T-cell (primary cell): Measurements from ENCODE around the gene EYA3. TPM values are rescaled to one million over a fixed set of nuclear protein-coding genes. Genes with fewer than 3 reads are reported as not detected.

ENCODE experiments used
- ATAC-seq, 4 experiments: fragments of 200-7000 bp in 3 of 4; fragments of 150-1000 bp in 1 of 4; cut with Tn5 transposase; replicated peaks in 1 of 4; 1 replicate in 3 of 4; 2 replicates in 1 of 4; pipeline ENCODE4 v1.10.0; 2021; ENCODE audit warnings: moderate library complexity in 3 of 4, mild to moderate bottlenecking in 2 of 4, moderate number of reproducible peaks in 1 of 4
- CTCF ChIA-PET, 2 donors: fragments of 300-600 bp; sonication (Branson Sonifier 250); formaldehyde crosslinking; loops; one replicate each; lab custom pipeline; 2022; ENCODE audit warnings: antibody characterized with exemption in 2 of 2; lab: Charles Lee
- POLR2A ChIA-PET, 2 donors: fragments of 300-600 bp; sonication (Branson Sonifier 250); formaldehyde crosslinking; loops; one replicate each; lab custom pipeline; 2022; ENCODE audit warnings: antibody characterized with exemption in 2 of 2; lab: Charles Lee
- DNase-seq, 35 experiments: peaks; one replicate each; pipeline versions ENCODE4 v3.0.0 to v3.0.0-alpha.2; 2013 to 2023
- H3K27ac ChIP-seq: one replicate; pipeline ENCODE4 v1.5.1; 2013; ENCODE audit warnings: low read length
- H3K27me3 ChIP-seq, 2 experiments: replicated peaks in 1 of 2; 1 replicate in 1 of 2; 2 replicates in 1 of 2; pipeline versions ENCODE4 v1.6.1 to v1.7.0; 2013; ENCODE audit warnings: low read length in 1 of 2, mixed read lengths in 1 of 2; ENCODE audit not compliant: control insufficient read depth in 2 of 2, insufficient read depth in 2 of 2; ENCODE audit errors: extremely low read depth in 1 of 2
- H3K36me3 ChIP-seq, 2 donors: 1 replicate in 1 of 2; 2 replicates in 1 of 2; pipeline versions ENCODE4 v1.6.1 to v1.7.0; 2013; ENCODE audit warnings: low read length in 1 of 2; ENCODE audit not compliant: control insufficient read depth in 2 of 2, insufficient read depth in 1 of 2; ENCODE audit errors: extremely low read depth in 1 of 2
- H3K4me1 ChIP-seq, 2 experiments: 1 replicate in 1 of 2; 2 replicates in 1 of 2; pipeline versions ENCODE4 v1.6.1 to v1.7.0; 2013; ENCODE audit warnings: low read length in 2 of 2, mixed read lengths in 1 of 2; ENCODE audit not compliant: insufficient read depth in 2 of 2, control insufficient read depth in 1 of 2; ENCODE audit errors: extremely low read depth in 1 of 2
- H3K4me3 ChIP-seq, 2 donors: 1 replicate in 1 of 2; 2 replicates in 1 of 2; pipeline versions ENCODE4 v1.5.1 to v1.7.0; 2013; ENCODE audit warnings: mild to moderate bottlenecking in 2 of 2, low read length in 1 of 2, moderate library complexity in 1 of 2; ENCODE audit not compliant: control insufficient read depth in 1 of 2; ENCODE audit errors: extremely low read depth in 1 of 2
- H3K9me3 ChIP-seq: 2 replicates; pipeline ENCODE4 v1.7.0; 2013
- H3K27ac Mint-ChIP-seq, 2 donors: one replicate each; pipeline ENCODE4 v1.8.0; 2020 to 2021; ENCODE audit warnings: mild to moderate bottlenecking in 2 of 2, mixed read lengths in 2 of 2
- H3K27me3 Mint-ChIP-seq, 2 donors: one replicate each; pipeline ENCODE4 v1.8.0; 2021 to 2022; ENCODE audit warnings: mixed read lengths in 2 of 2
- H3K36me3 Mint-ChIP-seq: one replicate; pipeline ENCODE4 v1.8.0; 2021; ENCODE audit warnings: mixed read lengths
- H3K4me1 Mint-ChIP-seq, 3 donors: one replicate each; pipeline ENCODE4 v1.8.0; 2020 to 2022; ENCODE audit warnings: mixed read lengths in 3 of 3, mild to moderate bottlenecking in 1 of 3
- H3K4me3 Mint-ChIP-seq, 3 donors: one replicate each; pipeline ENCODE4 v1.8.0; 2020 to 2022; ENCODE audit warnings: mild to moderate bottlenecking in 3 of 3, mixed read lengths in 3 of 3, moderate library complexity in 3 of 3
- H3K9me3 Mint-ChIP-seq, 3 donors: one replicate each; pipeline ENCODE4 v1.8.0; 2020 to 2022; ENCODE audit warnings: mixed read lengths in 3 of 3
- WGBS: methylation state at CpG from one replicate; pipeline ENCODE4 v1.1.5; 2013; ENCODE audit warnings: missing lambda C conversion rate; ENCODE audit not compliant: insufficient coverage; 5-methylcytosine and 5-hydroxymethylcytosine counted together
- total RNA-seq, 35 experiments: library from RNA in 6 of 35; stranded (reverse) in 6 of 35; fragments of 120-200 nt in 1 of 35; gene quantifications; one replicate each; pipeline versions ENCODE4 v1.2.1 to v1.2.4 and lab custom pipeline; 2013 to 2026

Gene EYA3
- total RNA-seq, 5 donors from 2014 or later (not counting 1 experiment from before 2014, with no cell fraction given), result 15.0 to 20.2 (median 16.7) TPM

DNA sequence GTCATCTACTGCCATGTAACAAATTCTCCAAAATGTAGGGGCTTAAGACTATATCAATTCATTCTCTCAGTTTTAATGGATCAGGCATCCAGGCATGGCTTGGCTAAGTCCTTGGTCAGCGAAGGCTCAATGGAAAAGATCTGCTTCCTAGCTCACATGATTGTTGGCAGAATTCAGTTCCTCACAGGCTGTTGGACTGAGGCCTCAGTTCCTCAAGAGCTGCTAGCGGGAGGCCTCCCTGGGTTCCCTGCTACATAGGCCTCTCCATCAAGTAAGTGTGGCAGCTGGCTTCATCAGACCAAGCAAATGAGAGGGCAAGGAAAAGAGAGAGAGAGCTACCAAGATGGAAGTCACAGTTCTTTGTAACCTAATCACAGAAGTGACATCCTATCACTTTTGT lies 19.6 kb upstream of the EYA3 start:
- H3K4me3 Mint-ChIP-seq, result no peak overlapping the region
- H3K27ac ChIP-seq, result no peak overlapping the region
- H3K9me3 Mint-ChIP-seq, result no peaks in the 10 kb centered on the region
- no peak overlapping the region for H3K27ac Mint-ChIP-seq
- ATAC-seq (no peak), DNase-seq (no peak)
- no peaks in the 10 kb centered on the region for H3K27me3 Mint-ChIP-seq
- H3K4me3 ChIP-seq, result no peak overlapping the region
- WGBS, result 100% methylated on average over 1 of the region's 2 CpGs
- H3K4me1 ChIP-seq, result no peaks in the 10 kb centered on the region
- H3K36me3 Mint-ChIP-seq, result no peaks in the 10 kb centered on the region
- peaks cover 0 to 3% (median 0%) of the 10 kb centered on the region in 3 donors for H3K4me1 Mint-ChIP-seq
- no peaks in the 10 kb centered on the region for H3K9me3 ChIP-seq
- H3K36me3 ChIP-seq, result no peaks in the 10 kb centered on the region
- CTCF ChIA-PET, result no interaction called here
- POLR2A ChIA-PET, result no interaction called here
- H3K27me3 ChIP-seq, result no peaks in the 10 kb centered on the region

DNA sequence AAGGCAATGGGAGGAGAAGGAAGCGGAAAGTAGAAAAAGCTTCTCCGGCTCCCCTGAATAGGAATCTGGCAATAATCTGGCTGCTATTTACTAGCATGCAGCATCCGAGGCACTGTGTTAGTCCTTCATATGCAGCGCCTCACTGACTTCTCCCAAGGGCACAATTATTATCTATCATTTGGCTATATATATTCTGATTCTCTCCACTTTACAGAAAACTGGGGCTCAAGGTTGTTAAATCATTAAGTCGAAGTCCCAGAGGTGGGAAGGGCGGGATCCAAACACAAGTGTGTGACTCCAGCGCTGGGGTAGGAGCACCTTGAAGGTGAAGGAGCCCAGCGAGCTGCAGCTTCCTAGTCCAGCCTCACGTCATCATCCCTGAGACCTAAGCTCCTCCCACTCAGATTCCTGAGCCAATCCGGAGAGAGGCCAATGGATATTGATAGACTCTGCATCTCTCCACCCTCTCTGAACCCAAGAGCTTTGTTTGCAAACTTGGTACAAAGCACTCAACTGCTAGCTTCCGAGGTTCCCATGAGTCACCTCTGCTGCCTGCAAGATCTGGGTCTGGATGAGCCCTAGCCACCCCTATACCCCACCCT lies 16.6 kb upstream of the EYA3 start:
- Mint-ChIP-seq H3K4me1 (no peaks in the 10 kb centered on the region), H3K4me3 (no peak overlapping the region), H3K27me3 (no peaks in the 10 kb centered on the region), H3K27ac (no peak overlapping the region), H3K9me3 (no peaks in the 10 kb centered on the region), H3K36me3 (no peaks in the 10 kb centered on the region)
- no peak overlapping the region for H3K4me3 ChIP-seq
- no peaks in the 10 kb centered on the region for H3K4me1 ChIP-seq
- no peak overlapping the region for H3K27ac ChIP-seq
- DNase-seq (no peak), ATAC-seq (no peak)
- no peaks in the 10 kb centered on the region for H3K27me3 ChIP-seq
- POLR2A ChIA-PET, result no interaction called here
- no peaks in the 10 kb centered on the region for H3K9me3 ChIP-seq
- CTCF ChIA-PET, result no interaction called here
- H3K36me3 ChIP-seq, result no peaks in the 10 kb centered on the region
- 83% methylated on average over 6 of the region's 11 CpGs for WGBS

DNA sequence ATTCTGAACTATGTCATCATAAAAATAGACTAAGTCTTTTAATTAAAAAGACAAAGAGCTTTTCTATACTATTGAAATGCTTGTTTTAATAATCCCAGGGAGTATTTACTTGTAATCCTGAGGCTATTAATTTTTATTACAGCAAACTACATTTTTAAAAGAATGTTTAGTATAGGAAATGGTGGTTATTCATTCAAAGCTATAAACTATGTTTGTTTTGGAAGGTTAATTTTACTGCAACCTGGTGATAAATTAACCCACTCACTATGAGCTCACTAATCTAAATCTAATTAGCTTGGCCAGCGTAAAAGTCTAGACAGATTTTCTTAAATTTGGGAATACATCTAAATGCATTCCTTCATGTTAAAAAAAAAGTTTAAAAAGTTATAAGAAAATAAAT lies 13.8 kb upstream of the EYA3 start:
- DNase-seq, result no peak
- POLR2A ChIA-PET, result no interaction called here

DNA sequence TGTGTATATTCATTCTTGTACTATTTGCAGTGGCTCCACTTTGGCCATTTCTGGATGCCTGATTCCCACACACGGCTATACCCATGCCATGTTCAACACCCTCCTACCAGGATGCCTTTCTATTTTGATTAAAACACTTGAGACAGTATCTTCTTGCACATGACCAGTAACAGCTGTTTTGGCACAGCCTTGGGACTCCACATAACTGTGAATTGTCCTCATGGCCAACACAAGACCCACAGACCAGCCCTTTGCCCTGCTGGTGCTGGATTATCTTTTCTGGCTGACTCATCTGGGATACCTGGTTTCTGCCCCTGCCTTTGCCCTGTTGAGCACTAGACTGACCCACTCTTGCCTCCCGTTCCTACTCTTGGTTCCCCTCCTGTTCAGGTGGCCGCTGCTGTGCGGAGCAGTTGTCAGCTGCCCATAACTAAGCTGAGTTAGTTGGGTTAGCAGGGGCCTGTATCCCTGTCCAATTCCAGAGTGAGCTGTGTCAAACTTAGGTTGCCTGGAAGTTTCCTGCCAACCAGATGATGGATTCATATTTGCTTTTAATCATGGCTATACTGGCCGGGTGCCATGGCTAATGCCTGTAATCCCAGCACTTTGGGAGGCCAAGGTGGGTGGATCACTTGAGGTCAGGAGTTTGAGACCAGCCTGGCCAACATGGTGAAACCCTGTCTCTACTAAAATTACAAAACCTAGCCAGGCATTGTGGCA lies 10.8 kb upstream of the EYA3 start:
- no peak overlapping the region for H3K27ac Mint-ChIP-seq
- peaks cover 0 to 9% of the 10 kb centered on the region in 2 experiments for H3K27me3 ChIP-seq
- 95% methylated on average over 4 of the region's 5 CpGs for WGBS
- no peak overlapping the region for H3K27ac ChIP-seq
- POLR2A ChIA-PET, result interaction anchor here in 1 of 2 donors (0.6 kb wide), 1 partner anchor 10 kb away, joined by 3 read pairs; no protein-coding TSS in a partner anchor
- no peak overlapping the region for H3K4me3 ChIP-seq
- CTCF ChIA-PET, result no interaction called here
- no peaks in the 10 kb centered on the region for H3K4me1 ChIP-seq
- H3K9me3 ChIP-seq, result no peaks in the 10 kb centered on the region
- H3K36me3 Mint-ChIP-seq, result no peaks in the 10 kb centered on the region
- ATAC-seq, result no peak
- no peaks in the 10 kb centered on the region for H3K4me1 Mint-ChIP-seq
- no peaks in the 10 kb centered on the region for H3K9me3 Mint-ChIP-seq
- H3K27me3 Mint-ChIP-seq, result peaks cover 2 to 5% of the 10 kb centered on the region in 2 donors
- DNase-seq, result no peak
- no peak overlapping the region for H3K4me3 Mint-ChIP-seq
- no peaks in the 10 kb centered on the region for H3K36me3 ChIP-seq

More for the DNA sequence above, 13.8 kb upstream of the EYA3 start:
- WGBS, result no CpG with 5 or more reads among the region's 1 CpG
- Histone ChIP-seq H3K4me1 (no peaks in the 10 kb centered on the region), H3K27ac (no peak overlapping the region), H3K9me3 (no peaks in the 10 kb centered on the region), H3K27me3 (peaks cover 0 to 9% of the 10 kb centered on the region in 2 experiments), H3K4me3 (no peak overlapping the region), H3K36me3 (no peaks in the 10 kb centered on the region)
- Mint-ChIP-seq H3K27me3 (peaks cover 0 to 2% of the 10 kb centered on the region in 2 donors), H3K4me3 (no peak overlapping the region), H3K36me3 (no peaks in the 10 kb centered on the region), H3K4me1 (no peaks in the 10 kb centered on the region), H3K27ac (no peak overlapping the region), H3K9me3 (no peaks in the 10 kb centered on the region)
- CTCF ChIA-PET, result interaction anchor here in 1 of 2 donors (0.6 kb wide), 2 partner anchors 371 to 817 kb away, joined by 3 to 5 read pairs; no protein-coding TSS in a partner anchor
- ATAC-seq, result no peak

DNA sequence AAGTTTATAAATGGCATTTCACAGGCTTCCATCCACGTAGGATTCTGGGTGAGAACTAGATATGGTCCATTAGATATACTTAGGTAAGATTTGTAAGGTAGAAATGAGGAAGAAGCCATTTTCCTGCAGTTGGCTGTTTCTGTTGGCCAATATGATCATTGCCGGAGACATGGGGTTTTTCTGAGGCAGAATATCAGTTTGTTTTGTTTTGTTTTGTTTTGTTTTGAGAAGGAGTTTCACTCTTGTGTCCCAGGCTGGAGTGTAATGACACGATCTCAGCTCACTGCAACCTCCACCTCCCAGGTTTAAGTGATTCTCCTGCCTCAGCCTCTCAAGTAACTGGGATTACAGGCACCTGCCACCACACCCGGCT lies 8.7 kb upstream of the EYA3 start:
- Histone ChIP-seq H3K36me3 (no peaks in the 10 kb centered on the region), H3K4me3 (no peak overlapping the region), H3K27me3 (peaks cover 0 to 9% of the 10 kb centered on the region in 2 experiments), H3K9me3 (no peaks in the 10 kb centered on the region), H3K4me1 (no peaks in the 10 kb centered on the region), H3K27ac (no peak overlapping the region)
- Mint-ChIP-seq H3K4me3 (no peak overlapping the region), H3K27ac (no peak overlapping the region), H3K4me1 (no peaks in the 10 kb centered on the region), H3K9me3 (no peaks in the 10 kb centered on the region), H3K27me3 (peaks cover 2 to 8% of the 10 kb centered on the region in 2 donors), H3K36me3 (no peaks in the 10 kb centered on the region)
- no peak for ATAC-seq
- CTCF ChIA-PET, result no interaction called here
- POLR2A ChIA-PET, result no interaction called here
- no CpG with 5 or more reads among the region's 4 CpGs for WGBS
- DNase-seq, result no peak

DNA sequence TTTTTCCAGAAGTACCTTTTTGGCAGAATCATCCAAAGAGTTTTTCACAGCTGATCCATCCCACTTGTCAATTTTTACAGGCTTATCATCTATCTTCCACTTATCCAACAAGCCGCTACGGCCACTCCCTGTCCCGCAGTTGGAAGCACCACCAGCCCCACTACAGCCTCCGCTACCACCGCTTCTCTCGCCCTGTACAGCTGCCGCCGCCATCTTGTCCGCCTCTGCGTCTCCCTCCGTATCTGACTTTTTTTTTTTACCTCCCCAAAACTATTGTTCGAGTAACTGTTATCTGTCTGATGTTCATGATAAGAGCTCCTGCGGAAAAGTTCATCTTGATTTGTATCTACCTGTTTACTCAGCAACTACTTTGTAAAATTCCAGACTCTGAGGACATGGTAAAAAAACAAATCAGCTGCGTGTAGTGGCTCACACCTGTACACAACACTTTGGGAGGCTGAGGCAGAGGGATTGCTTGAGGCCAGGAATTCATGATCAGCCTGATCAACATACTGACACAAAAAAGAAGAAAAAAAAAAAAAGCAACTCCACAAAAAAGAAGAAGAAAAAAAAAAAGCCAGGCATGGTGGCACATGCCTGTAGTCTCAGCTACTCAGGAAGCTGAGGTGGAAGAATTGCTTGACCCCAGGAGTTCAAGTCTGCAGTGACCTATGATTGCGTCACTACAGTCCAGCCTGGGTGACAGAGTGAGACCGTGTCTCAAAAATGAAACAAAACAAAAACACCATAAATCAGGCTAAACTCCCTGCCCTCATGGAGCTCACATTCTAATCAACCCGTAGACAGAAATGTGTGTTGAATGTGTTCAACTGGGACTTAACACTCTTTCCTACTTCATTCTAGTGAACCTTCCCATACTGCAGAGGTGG lies 8.0 kb upstream of the EYA3 start:
- H3K36me3 Mint-ChIP-seq, result no peaks in the 10 kb centered on the region
- peak overlapping the region in 1 of 2 donors; percentile 2 for H3K27ac Mint-ChIP-seq
- H3K4me1 ChIP-seq, result no peaks in the 10 kb centered on the region
- ChIA-PET CTCF (no interaction called here), POLR2A (no interaction called here)
- H3K4me3 ChIP-seq, result no peak overlapping the region
- WGBS, result 98% methylated on average over 11 of the region's 17 CpGs
- peak in 2 of 4 experiments; percentile 56 to 64 for ATAC-seq
- H3K27ac ChIP-seq, result no peak overlapping the region
- peak overlapping the region in 1 of 3 donors; percentile 49 for H3K4me3 Mint-ChIP-seq
- H3K27me3 ChIP-seq, result peaks cover 0 to 9% of the 10 kb centered on the region in 2 experiments
- peaks cover 2 to 8% of the 10 kb centered on the region in 2 donors for H3K27me3 Mint-ChIP-seq
- no peaks in the 10 kb centered on the region for H3K36me3 ChIP-seq
- no peaks in the 10 kb centered on the region for H3K9me3 Mint-ChIP-seq
- no peaks in the 10 kb centered on the region for H3K9me3 ChIP-seq
- DNase-seq, result no peak
- no peaks in the 10 kb centered on the region for H3K4me1 Mint-ChIP-seq
